Testis (tissue), 3 donors: ENCODE data around the gene FES. TPM values are rescaled to one million over a fixed set of nuclear protein-coding genes. Genes with fewer than 3 reads are reported as not detected.
"Not testable (repeated sequence)": the region's sequence is repeated elsewhere in the genome, so short reads cannot be mapped to it uniquely, and the experiment has no call there.

Experiments
- DNase-seq: peaks from one replicate; pipeline ENCODE4 v3.0.0-alpha.2; 2019
- H3K27ac ChIP-seq, 2 donors: fragments of 200-600 bp; sonication (generic); one replicate each; pipeline ENCODE4 v1.5.1; 2019
- H3K27me3 ChIP-seq: fragments of 200-600 bp; sonication (generic); one replicate; pipeline ENCODE4 v1.5.1; 2019
- H3K36me3 ChIP-seq: fragments of 200-600 bp; sonication (generic); one replicate; pipeline ENCODE4 v1.5.1; 2017; ENCODE audit warnings: low read depth; ENCODE audit errors: missing control alignments
- H3K4me1 ChIP-seq: fragments of 200-600 bp; sonication (generic); one replicate; pipeline ENCODE4 v1.5.1; 2019
- H3K4me3 ChIP-seq, 2 donors: fragments of 200-600 bp; sonication (generic); one replicate each; pipeline ENCODE4 v1.5.1; 2017 to 2019
- H3K9me3 ChIP-seq: fragments of 200-600 bp; sonication (generic); one replicate; pipeline ENCODE4 v1.5.1; 2017
- CTCF ChIP-seq, 3 experiments: fragments of 450-650 bp in 2 of 3; fragments of 200-600 bp in 1 of 3; sonication (generic) in 1 of 3; IDR thresholded peaks; one replicate each; pipeline ENCODE4 v1.5.1; 2016 to 2019; ENCODE audit warnings: antibody characterized with exemption in 3 of 3, mild to moderate bottlenecking in 2 of 3, moderate library complexity in 1 of 3
- POLR2A ChIP-seq: fragments of 450-650 bp; IDR thresholded peaks from one replicate; pipeline ENCODE4 v1.6.1; 2017; ENCODE audit warnings: antibody characterized with exemption, mild to moderate bottlenecking, moderate library complexity
- WGBS, 2 donors: methylation state at CpG; one replicate each; pipeline ENCODE4 v1.1.5; 2018; 5-methylcytosine and 5-hydroxymethylcytosine counted together
- intact Hi-C: fragments of 100-400 bp; cut with DNase I; formaldehyde crosslinking; loops from one replicate; pipeline ENCODE4 v1.15.1; 2023; ENCODE audit warnings: low total_unique reads
- polyA plus RNA-seq: library from polyadenylated mRNA; stranded (reverse); fragments of 350-450 nt; fragmentation: Illumina TruSeq; extraction: RNeasy Lipid Tissue Mini Kit (QIAGEN cat#74804); gene quantifications from one replicate; pipeline ENCODE4 v1.2.3, GENCODE V29; 2014; ENCODE audit warnings: low read depth, low replicate concordance; ENCODE audit not compliant: insufficient read depth
- total RNA-seq, 2 donors: library from RNA; depleted of rRNA; stranded (reverse); fragments of >200 nt; gene quantifications; one replicate each; pipeline ENCODE4 v1.2.3, GENCODE V29; 2016

Gene FES
- total and polyA plus RNA-seq, 3 donors from 2014 or later = 14.4 to 23.1 (median 18.6) TPM

GRCh38 chr15:90906181-90906849 is 22.0 kb downstream of the FES start:
- H3K27ac ChIP-seq = no peak overlapping the region

DNA sequence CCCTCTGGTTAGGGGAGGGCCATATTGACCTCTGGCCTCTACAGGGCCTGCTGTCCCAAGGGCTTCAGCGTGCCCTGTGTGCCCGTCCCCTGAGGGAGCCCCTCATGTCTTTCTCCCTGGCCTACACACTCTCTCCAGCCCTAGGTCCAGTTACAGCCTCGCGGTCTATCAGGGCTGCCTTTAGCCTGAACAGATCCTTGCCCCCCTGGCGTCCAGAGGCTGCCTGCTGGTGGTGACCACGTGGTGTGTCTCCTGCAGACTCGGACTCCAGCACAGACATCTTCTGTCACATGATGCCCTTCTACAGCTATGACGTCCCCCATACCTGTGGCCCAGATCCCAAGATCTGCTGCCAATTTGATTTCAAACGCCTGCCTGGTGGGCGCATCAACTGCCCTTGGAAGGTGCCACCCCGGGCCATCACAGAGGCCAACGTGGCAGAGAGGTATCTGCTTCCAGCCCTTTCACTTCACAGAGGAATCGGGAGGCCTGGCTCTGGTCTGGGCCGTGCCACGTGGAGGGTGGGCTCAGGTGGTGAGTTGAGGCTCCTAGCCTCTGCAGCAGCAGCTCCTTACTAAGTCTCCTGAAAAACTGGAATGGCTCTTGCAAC is 22.9 kb downstream of the FES start:
- Histone ChIP-seq H3K27me3 (no peaks in the 10 kb centered on the region), H3K4me1 (peaks cover 18% of the 10 kb centered on the region), H3K4me3 (no peak overlapping the region), H3K27ac (peak overlapping the region; percentile 41 to 76), H3K36me3 (no peaks in the 10 kb centered on the region), H3K9me3 (no peaks in the 10 kb centered on the region)
- DNase-seq = no peak
- intact Hi-C loops = no loop called here
- 79 to 87% methylated on average over 9 to 15 of the region's 15 CpGs for WGBS, 2 donors
- TF ChIP-seq CTCF (IDR thresholded peaks at IDR 0.05) (no peak), POLR2A (no peak)

More at GRCh38 chr15:90906181-90906849, 22.0 kb downstream of the FES start:
- no peak for DNase-seq
- H3K27me3 ChIP-seq = no peaks in the 10 kb centered on the region
- peaks cover 18% of the 10 kb centered on the region for H3K4me1 ChIP-seq
- no peak overlapping the region for H3K4me3 ChIP-seq
- no peaks in the 10 kb centered on the region for H3K36me3 ChIP-seq
- WGBS, 2 donors = 92 to 94% methylated on average over 7 to 11 of the region's 11 CpGs
- no peak for TF ChIP-seq CTCF (IDR thresholded peaks at IDR 0.05)
- TF ChIP-seq POLR2A = no peak
- no peaks in the 10 kb centered on the region for H3K9me3 ChIP-seq
- intact Hi-C loops = no loop called here

DNA sequence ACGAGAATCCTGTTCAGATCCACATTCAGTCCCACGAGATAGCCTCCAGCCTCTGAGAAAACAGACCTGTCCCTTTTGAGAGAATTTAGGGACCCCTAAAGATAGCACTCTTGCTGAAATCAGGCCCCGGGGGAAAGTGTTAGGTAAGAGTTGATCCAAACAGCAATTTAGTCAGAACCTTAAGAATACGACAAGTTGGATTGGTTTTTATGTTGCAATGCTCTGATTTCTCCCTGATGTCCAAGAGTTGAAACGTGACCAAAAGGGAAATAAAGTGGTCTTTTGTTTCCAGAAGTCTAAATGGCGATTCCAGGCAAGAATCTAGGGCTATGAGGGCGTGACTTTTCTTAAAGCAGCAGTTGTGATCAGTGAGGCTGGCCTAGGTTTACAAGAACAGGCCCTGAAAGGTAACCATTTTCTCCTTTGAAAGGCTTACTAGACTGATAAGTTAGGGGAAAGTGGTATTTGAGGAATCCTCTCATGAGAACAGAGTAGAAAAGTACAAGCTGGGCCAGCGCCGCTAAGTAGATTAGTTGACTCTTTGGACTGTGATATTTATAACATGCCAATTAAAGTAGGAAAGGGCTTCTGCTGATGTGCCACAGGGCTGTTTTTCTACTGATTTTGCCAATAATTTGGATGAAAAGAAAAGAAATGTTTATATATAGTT is 23.7 kb downstream of the FES start:
- Histone ChIP-seq H3K4me3 (no peak overlapping the region), H3K27ac (peak overlapping the region; percentile 41 to 76), H3K36me3 (no peaks in the 10 kb centered on the region), H3K9me3 (no peaks in the 10 kb centered on the region), H3K4me1 (peaks cover 18% of the 10 kb centered on the region), H3K27me3 (no peaks in the 10 kb centered on the region)
- DNase-seq = no peak
- TF ChIP-seq POLR2A = no peak
- no peak for TF ChIP-seq CTCF (IDR thresholded peaks at IDR 0.05)
- WGBS, 2 donors = 59 to 68% methylated on average over 9 of the region's 9 CpGs
- intact Hi-C loops = no loop called here

DNA sequence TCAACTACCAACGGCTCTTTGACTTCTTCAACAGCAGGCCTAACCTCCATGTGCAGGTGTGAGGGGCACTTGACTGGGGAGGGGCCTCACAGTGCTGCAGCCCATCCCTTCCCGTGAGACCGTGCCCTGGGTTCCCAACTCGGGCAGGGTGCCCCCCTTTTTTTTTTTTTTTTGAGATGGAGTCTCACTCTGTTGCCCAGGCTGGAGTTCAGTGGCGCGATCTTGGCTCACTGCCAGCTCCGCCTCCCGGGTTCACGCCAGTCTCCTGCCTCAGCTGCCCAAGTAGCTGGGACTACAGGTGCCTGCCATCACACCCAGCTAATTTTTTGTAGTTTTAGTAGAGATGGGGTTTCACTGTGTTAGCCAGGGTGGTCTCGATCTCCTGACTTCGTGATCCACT is 25.1 kb downstream of the FES start:
- H3K27ac ChIP-seq, intact Hi-C loops, H3K36me3 ChIP-seq, H3K4me1 ChIP-seq, DNase-seq, H3K27me3 ChIP-seq, H3K9me3 ChIP-seq, H3K4me3 ChIP-seq: not testable (repeated sequence)
- 90 to 92% methylated on average over 11 of the region's 11 CpGs for WGBS, 2 donors

DNA sequence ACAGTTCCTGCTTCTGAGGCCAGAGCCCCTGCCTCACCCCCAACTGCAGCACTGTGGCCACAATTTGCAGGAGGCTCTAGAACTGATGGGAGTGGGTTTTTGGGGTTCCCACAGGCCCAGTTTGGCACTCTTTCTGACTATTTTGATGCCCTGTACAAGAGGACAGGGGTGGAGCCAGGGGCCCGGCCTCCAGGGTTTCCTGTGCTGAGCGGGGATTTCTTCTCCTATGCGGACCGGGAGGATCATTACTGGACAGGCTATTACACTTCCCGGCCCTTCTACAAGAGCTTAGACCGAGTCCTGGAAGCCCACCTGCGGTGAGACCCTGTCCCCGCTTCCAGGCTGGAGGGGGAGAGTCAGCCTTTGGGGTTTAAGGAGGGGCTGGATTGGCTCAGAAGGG is 25.7 kb downstream of the FES start:
- H3K4me1 ChIP-seq = peaks cover 9% of the 10 kb centered on the region
- H3K27me3 ChIP-seq = no peaks in the 10 kb centered on the region

More for the DNA sequence above, 25.7 kb downstream of the FES start:
- H3K9me3 ChIP-seq = no peaks in the 10 kb centered on the region
- DNase-seq = no peak
- intact Hi-C loops = no loop called here
- 96 to 97% methylated on average over 4 to 8 of the region's 8 CpGs for WGBS, 2 donors
- no peaks in the 10 kb centered on the region for H3K36me3 ChIP-seq
- TF ChIP-seq POLR2A = no peak
- TF ChIP-seq CTCF (IDR thresholded peaks at IDR 0.05) = no peak
- H3K4me3 ChIP-seq = no peak overlapping the region
- no peak overlapping the region for H3K27ac ChIP-seq
